Prostate gland (tissue), 2 donors: ENCODE measurements around the gene AK4. TPM values are rescaled to one million over a fixed set of nuclear protein-coding genes. Genes with fewer than 3 reads are reported as not detected.
"Not testable (repeated sequence)": the region's sequence is repeated elsewhere in the genome, so short reads cannot be mapped to it uniquely, and the experiment has no call there.

Source experiments
- DNase-seq: peaks from one replicate; pipeline ENCODE4 v3.0.0-alpha.2; 2019; ENCODE audit warnings: low spot score
- H3K27ac ChIP-seq, 2 donors: fragments of 200-600 bp; sonication (generic); 2 replicates each; pipeline ENCODE4 v1.5.1; 2017 to 2019
- H3K27me3 ChIP-seq: fragments of 200-600 bp; sonication (generic); replicated peaks from 2 replicates; pipeline ENCODE4 v1.5.1; 2019; ENCODE audit not compliant: insufficient read depth
- H3K36me3 ChIP-seq, 2 donors: fragments of 200-600 bp; sonication (generic); 1 replicate in 1 of 2; 2 replicates in 1 of 2; pipeline versions ENCODE4 v1.5.1 to v1.8.1; 2017 to 2019
- H3K4me1 ChIP-seq: fragments of 200-600 bp; sonication (generic); replicated peaks from 2 replicates; pipeline ENCODE4 v1.5.1; 2019
- H3K4me3 ChIP-seq, 2 donors: fragments of 200-600 bp; sonication (generic); 2 replicates each; pipeline ENCODE4 v1.5.1; 2017 to 2019
- H3K9me3 ChIP-seq: fragments of 200-600 bp; sonication (generic); 2 replicates; pipeline ENCODE4 v1.5.1; 2017
- POLR2A ChIP-seq: fragments of 450-650 bp; IDR thresholded peaks from one replicate; pipeline ENCODE4 v1.6.1; 2016; ENCODE audit warnings: antibody characterized with exemption, mild to moderate bottlenecking
- POLR2AphosphoS5 ChIP-seq: sonication (generic); formaldehyde crosslinking; IDR thresholded peaks from one replicate; pipeline ENCODE4 v1.6.1; 2017; ENCODE audit warnings: antibody characterized with exemption
- WGBS: methylation state at CpG from one replicate; pipeline ENCODE4 v1.1.5; 2018; 5-methylcytosine and 5-hydroxymethylcytosine counted together
- intact Hi-C: fragments of 100-400 bp; cut with DNase I; formaldehyde crosslinking; loops from one replicate; pipeline ENCODE4 v1.14.2; 2022
- total RNA-seq, 2 donors: library from RNA; depleted of rRNA; stranded (reverse); fragments of >200 nt; gene quantifications; one replicate each; pipeline ENCODE4 v1.1.0, GENCODE V29; 2016
- TF ChIP-seq, protein P1 (sequence below), 4 experiments: fragments of 200-600 bp in 2 of 4; fragments of 450-650 bp in 2 of 4; sonication (generic) in 2 of 4; IDR thresholded peaks; 1 replicate in 3 of 4; 2 replicates in 1 of 4; pipeline ENCODE4 v1.5.1; 2016 to 2019; ENCODE audit warnings: antibody characterized with exemption in 4 of 4, mild to moderate bottlenecking in 2 of 4, moderate library complexity in 2 of 4

AK4 gene
- total RNA-seq, 2 donors from 2014 or later, result 46.5 to 63.1 TPM

DNA sequence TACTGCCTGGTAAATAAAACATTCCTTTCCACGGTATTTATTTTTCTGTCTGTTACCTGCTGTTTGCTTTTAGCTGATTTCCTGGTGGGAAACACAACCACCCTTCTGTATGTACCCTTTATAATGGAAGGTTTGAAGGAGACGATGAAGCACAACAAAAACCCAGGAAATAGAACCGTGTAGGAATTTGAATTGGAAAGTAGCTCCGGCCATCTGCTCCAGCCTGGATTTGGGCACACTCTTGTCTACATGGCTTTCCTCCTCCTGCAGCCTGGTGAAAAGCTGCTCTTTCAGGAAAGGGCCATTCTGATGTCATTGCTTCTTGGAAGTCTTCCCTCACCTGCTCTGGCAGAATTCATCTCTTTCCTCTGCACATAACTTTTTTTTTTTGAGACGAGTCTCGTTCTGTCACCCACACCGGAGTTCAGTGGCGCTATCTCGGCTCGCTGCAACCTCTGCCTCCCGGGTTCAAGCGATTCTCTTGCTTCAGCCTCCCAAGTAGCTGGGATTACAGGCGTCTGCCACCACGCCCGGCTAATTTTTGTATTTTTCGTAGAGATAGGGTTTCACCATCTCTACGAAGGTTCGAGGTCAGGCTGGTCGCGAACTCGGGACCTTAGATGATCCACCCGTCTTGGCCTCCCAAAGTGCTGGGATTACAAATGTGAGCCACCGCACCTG lies 2.7 kb downstream of the AK4 start:
- H3K4me1 ChIP-seq, result peaks cover 2% of the 10 kb centered on the region
- no peaks in the 10 kb centered on the region for H3K27me3 ChIP-seq
- peak overlapping the region; percentile 91 to 92 for H3K27ac ChIP-seq
- TF ChIP-seq POLR2AphosphoS5 (no peak), POLR2A (no peak)
- TF ChIP-seq, protein P1, sequence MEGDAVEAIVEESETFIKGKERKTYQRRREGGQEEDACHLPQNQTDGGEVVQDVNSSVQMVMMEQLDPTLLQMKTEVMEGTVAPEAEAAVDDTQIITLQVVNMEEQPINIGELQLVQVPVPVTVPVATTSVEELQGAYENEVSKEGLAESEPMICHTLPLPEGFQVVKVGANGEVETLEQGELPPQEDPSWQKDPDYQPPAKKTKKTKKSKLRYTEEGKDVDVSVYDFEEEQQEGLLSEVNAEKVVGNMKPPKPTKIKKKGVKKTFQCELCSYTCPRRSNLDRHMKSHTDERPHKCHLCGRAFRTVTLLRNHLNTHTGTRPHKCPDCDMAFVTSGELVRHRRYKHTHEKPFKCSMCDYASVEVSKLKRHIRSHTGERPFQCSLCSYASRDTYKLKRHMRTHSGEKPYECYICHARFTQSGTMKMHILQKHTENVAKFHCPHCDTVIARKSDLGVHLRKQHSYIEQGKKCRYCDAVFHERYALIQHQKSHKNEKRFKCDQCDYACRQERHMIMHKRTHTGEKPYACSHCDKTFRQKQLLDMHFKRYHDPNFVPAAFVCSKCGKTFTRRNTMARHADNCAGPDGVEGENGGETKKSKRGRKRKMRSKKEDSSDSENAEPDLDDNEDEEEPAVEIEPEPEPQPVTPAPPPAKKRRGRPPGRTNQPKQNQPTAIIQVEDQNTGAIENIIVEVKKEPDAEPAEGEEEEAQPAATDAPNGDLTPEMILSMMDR (IDR thresholded peaks at IDR 0.05), result no peak
- no peaks in the 10 kb centered on the region for H3K36me3 ChIP-seq
- H3K4me3 ChIP-seq, result no peak overlapping the region
- no peak for DNase-seq
- WGBS, result 87% methylated on average over 23 of the region's 23 CpGs
- intact Hi-C loops, result no loop called here
- H3K9me3 ChIP-seq, result no peaks in the 10 kb centered on the region

DNA sequence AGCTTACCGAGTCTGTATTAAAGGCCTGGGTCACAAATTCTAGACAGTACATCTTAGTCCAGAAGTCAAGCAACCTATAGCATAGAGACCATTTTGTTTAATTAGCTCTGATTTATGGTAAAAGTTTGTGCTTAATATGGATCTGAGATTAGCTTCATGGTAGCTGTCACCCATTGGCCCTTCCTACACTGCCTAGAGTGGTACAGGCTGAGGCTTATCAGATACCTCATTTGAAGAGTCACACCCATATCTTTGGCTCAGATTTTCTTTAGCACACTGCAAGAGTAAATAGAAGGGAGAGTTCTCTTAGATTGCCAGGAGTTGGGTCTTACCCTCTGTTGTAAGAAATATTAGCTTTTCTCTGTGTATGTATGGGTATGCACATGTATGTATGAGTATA lies 3.6 kb downstream of the AK4 start:
- H3K4me1 ChIP-seq, result peaks cover 2% of the 10 kb centered on the region
- no peaks in the 10 kb centered on the region for H3K27me3 ChIP-seq
- H3K36me3 ChIP-seq, result no peaks in the 10 kb centered on the region
- 97% methylated on average over 1 of the region's 1 CpG for WGBS
- H3K27ac ChIP-seq, result no peak overlapping the region
- H3K4me3 ChIP-seq, result no peak overlapping the region
- H3K9me3 ChIP-seq, result no peaks in the 10 kb centered on the region
- TF ChIP-seq, protein P1 (IDR thresholded peaks at IDR 0.05), result no peak
- TF ChIP-seq POLR2AphosphoS5, result no peak
- no peak for TF ChIP-seq POLR2A
- DNase-seq, result no peak
- intact Hi-C loops, result no loop called here

- TF ChIP-seq POLR2AphosphoS5 (peak; percentile 48), POLR2A (no peak)
- TF ChIP-seq, protein P1 (IDR thresholded peaks at IDR 0.05), result no peak
- Histone ChIP-seq H3K27me3 (no peaks in the 10 kb centered on the region), H3K4me1 (peaks cover 2% of the 10 kb centered on the region), H3K9me3 (no peaks in the 10 kb centered on the region), H3K36me3 (no peaks in the 10 kb centered on the region), H3K27ac (peak overlapping the region in 1 of 2 donors; percentile 24), H3K4me3 (no peak overlapping the region)
- 75% methylated on average over 4 of the region's 4 CpGs for WGBS
- DNase-seq, result no peak
- intact Hi-C loops, result no loop called here
Observed at GRCh38 chr1:65153635-65154034, 5.6 kb downstream of the AK4 start.

DNA sequence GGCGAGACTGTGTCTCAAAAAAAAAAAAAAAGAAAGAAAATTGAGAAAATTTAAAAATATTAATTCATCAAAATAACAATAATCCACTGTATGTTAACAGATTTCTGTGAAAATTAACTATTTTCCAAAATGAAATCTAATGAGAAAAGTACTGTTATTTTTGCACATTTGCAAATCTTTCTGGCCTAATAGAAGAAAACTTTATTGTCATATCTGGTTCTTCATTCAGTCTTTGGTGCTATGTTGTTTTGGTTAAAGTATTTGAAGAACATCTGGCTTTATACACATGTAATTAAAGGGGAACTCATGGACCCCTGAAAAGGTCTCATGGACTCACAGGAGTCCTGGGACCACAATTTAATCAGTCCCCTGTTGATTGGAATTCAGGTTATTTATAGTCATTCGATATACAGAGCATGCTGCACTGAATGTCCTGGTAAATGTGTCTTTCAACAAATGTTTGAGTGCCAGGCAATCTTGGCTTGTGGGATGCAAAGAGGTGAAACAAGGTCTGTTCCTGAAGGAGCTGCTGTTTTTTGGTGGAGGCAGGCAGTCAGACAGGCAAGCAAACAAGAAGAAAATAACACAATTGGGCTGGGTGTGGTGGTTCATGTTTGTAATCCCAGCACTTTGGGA lies 9.0 kb downstream of the AK4 start:
- 85% methylated on average over 2 of the region's 2 CpGs for WGBS
- no peak overlapping the region for H3K4me3 ChIP-seq
- H3K9me3 ChIP-seq, result no peaks in the 10 kb centered on the region
- no peak overlapping the region for H3K27ac ChIP-seq
- H3K36me3 ChIP-seq, result no peaks in the 10 kb centered on the region
- intact Hi-C loops, result no loop called here
- TF ChIP-seq POLR2A (no peak), POLR2AphosphoS5 (no peak)
- TF ChIP-seq, protein P1 (IDR thresholded peaks at IDR 0.05), result no peak
- H3K27me3 ChIP-seq, result no peaks in the 10 kb centered on the region
- peaks cover 2% of the 10 kb centered on the region for H3K4me1 ChIP-seq
- no peak for DNase-seq

DNA sequence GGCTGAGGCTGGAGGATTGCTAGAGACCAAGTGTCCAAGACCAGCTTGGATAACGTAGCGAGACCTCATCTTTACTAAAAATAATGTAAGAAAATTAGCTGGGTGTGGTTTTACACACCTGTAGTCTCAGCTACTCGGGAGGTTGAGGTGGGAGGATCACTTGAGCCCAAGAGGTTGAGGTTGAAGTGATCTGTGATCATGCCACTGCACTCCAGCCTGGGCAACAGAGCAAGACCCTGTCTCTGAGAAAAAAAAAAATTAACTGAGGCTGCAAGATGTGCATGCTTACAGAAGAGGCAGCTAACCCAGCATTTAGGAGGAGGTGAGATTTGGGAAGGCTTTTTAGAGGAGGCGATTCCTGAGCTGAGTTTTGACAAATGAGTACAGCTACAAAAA lies 9.5 kb downstream of the AK4 start:
- intact Hi-C loops, result no loop called here

DNA sequence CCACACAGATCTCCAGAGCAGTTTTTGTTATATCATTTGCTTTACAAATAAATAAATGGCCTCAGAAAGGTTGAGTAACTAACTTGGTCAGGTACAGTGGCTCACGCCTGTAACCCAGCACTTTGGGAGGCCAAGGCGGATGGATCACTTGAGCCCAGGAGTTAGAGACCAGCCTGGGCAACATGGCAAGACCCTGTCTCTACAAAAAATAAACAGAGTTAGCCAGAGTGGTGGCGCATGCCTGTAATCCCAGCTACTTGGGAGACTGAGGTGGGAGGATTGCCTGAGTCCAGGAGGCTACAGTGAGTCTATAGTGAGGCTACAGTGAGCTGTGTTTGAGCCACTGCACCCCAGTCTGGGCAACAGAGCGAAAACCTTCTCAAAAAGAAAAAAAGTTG lies 11.3 kb downstream of the AK4 start:
- H3K27ac ChIP-seq, H3K36me3 ChIP-seq, H3K4me3 ChIP-seq, DNase-seq, H3K27me3 ChIP-seq, H3K4me1 ChIP-seq, intact Hi-C loops, H3K9me3 ChIP-seq: not testable (repeated sequence)
- 94% methylated on average over 4 of the region's 4 CpGs for WGBS

More for the DNA sequence above, 9.5 kb downstream of the AK4 start:
- Histone ChIP-seq H3K27me3 (no peaks in the 10 kb centered on the region), H3K4me1 (peaks cover 2% of the 10 kb centered on the region), H3K36me3 (no peaks in the 10 kb centered on the region), H3K4me3 (no peak overlapping the region), H3K27ac (no peak overlapping the region), H3K9me3 (no peaks in the 10 kb centered on the region)
- 97% methylated on average over 4 of the region's 4 CpGs for WGBS
- no peak for DNase-seq
- TF ChIP-seq, protein P1 (IDR thresholded peaks at IDR 0.05), result no peak
- TF ChIP-seq POLR2AphosphoS5, result no peak
- TF ChIP-seq POLR2A, result no peak
